GM18511 (cell line): ENCODE data around the gene CEP131.

Experiments used
- ATAC-seq: cut with Tn5 transposase; IDR thresholded peaks from one replicate; pipeline ENCODE4 v1.9.1; 2021; ENCODE audit warnings: mild to moderate bottlenecking, moderate library complexity; ENCODE audit not compliant: unreplicated experiment

The CEP131 gene

DNA sequence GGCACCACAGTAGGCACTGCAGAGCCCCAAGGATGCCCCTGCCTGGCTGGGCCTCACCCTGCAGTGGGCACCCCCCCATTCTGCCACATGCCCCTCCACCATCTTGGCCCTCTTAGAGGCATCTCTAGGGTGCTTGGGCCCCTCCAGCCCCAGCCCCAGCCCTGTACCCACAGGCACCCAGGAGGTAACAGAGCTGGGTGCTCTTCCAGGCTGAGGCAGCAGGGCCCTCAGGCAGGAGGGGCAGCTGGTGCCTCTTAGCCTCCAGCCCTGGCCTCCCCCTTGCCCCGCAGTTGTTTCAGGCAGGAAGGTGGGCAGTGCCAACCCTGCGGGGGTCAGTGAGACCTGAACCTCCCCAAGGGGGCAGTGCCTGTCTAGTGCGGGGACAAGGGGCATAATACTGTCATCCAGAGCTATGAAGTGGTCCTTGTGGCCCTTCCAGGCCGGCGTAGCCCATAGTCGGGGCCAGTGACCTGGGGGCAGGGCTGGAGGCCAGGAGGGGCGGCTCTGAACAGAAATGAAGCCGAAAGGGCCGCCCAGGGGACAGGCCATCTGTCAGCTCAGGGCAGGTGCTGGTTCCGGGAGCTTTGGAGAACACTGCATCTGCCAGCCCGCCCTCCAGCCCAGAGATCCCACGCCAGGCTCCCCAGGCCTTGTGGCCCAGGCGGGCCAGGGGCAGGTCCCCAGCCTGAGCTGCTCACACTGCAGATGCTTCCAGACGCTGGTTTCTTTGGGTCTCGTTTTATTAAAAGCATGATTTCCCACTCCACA lies 51.9 kb downstream of the CEP131 start:
- no peak for ATAC-seq

DNA sequence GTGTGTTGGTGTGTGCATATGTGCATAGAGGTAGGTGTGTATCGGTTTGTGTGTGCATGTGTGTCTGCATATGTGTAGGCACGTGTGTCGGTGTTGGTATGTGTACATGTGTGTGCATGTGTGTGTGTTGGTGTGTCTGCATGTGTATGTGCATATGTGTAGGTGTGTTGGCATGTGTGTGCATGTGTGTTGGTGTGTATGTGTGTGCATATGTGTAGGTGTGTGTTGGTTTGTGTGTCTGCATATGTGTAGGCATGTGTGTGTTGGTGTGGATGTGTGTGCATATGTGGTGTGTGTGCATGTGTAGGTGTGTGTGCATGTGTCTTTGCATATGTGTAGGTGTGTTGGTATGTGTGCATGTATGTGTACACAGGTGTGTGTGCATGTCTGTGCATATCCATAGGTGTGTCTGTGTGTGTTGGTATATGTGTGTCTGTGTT lies 52.9 kb downstream of the CEP131 start:
- no peak for ATAC-seq

DNA sequence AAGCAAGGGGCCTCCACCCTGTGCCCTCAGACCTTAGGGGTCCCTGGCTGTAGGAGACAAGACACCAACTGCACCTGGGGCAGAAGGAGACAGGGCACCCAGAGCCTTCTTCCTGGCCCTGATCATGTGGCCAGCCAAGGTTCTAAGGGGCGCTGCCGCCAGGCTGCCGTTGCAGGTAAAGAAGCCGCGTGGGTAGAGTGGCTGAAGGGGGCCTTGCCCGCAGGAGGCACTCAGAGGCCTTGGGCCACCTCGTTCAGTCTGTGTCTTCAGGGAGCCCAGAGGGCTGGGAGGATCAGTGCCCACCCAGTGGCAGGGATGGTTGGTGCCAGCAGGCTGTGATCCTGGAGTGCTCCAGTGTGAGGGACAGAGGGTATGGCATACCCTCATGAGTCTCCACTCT lies 55.1 kb downstream of the CEP131 start:
- no peak for ATAC-seq

DNA sequence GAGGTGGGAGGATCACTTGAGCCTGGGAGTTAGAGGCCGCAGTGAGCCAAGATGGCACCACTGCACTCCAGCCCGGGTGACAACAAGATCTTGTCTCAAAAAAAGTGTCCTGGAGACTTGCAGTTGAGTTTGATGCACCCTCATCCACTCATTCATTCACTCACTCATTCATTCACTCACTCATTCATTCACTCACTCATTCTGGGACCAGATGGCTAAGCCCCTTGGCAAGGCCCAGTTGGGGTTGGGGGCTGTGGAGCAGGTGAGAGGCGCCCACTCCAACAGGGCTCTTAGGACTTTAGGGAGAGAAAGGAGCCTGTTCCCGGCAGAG lies 55.6 kb downstream of the CEP131 start:
- ATAC-seq, result no peak

DNA sequence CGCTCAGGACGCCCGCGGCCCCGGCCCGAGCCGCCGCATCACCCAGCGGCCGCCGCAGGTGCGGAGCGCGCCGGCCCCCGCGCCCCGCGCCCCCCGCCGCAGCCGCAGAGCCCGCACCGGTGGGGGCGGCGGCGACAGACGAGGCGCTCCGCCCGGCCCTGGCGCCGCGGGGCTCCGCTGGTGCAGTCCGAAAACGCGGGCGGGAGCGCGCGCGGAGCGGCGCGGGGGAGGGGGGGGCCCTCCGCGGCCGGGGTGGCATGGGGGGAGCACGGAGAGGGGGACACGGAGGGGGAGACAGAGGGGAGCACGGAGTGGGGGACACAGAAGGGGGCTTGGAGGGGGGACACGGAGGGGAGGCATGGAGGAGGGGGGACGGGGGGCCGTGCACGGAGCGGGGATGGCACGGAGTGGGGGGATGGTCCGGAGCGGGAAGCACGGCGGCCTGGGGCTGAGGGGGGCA lies 56.7 kb downstream of the CEP131 start, which contains the start of gene AATK:
AATK (minus strand) TSS at position 189 of the 460 bp plus-strand sequence. CDS start 229 bp downstream, outside the sequence.
- no peak for ATAC-seq

DNA sequence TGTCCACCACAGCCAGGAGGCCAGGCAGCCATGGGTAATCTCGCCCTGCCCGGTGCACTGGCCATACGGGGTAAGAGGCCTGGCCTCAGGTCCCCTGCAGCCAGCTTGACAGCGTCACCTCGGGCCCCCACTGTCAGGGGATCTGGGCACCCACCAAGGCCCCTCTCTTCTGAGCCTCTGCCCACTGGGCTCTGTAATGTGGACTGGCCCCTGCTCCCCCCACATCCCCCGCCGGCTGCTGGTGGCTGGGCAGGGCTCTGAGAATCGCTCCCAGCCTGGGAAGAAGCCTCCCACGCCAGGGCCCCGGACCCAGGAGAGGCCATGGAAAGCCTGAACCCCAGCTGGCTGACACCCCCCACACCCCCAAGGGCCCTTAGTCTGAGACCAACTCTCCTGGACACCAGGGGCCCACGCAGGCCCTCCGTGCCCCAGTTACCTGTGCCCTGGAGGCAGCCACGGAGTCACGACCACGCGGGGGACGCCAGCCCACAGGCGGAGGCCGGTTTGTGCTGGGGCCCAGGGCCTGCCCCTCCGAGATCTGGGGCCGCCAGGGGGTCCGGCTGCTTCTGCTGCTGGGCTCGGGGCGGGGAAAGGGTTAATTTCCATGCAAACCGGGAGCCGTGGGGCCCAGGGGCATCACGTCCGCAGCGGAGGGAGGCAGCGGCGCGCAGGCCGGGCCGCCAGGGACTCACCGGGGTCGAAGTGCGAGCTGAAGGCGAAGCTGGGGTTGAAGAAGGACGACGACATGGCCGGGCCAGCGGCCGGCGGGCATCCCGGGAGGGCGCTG lies 57.3 kb downstream of the CEP131 start, which contains the start of gene PVALEF:
PVALEF (plus strand) TSS at position 262 of the 787 bp plus-strand sequence. CDS start 15,720 bp downstream, outside the sequence.
- no peak for ATAC-seq

DNA sequence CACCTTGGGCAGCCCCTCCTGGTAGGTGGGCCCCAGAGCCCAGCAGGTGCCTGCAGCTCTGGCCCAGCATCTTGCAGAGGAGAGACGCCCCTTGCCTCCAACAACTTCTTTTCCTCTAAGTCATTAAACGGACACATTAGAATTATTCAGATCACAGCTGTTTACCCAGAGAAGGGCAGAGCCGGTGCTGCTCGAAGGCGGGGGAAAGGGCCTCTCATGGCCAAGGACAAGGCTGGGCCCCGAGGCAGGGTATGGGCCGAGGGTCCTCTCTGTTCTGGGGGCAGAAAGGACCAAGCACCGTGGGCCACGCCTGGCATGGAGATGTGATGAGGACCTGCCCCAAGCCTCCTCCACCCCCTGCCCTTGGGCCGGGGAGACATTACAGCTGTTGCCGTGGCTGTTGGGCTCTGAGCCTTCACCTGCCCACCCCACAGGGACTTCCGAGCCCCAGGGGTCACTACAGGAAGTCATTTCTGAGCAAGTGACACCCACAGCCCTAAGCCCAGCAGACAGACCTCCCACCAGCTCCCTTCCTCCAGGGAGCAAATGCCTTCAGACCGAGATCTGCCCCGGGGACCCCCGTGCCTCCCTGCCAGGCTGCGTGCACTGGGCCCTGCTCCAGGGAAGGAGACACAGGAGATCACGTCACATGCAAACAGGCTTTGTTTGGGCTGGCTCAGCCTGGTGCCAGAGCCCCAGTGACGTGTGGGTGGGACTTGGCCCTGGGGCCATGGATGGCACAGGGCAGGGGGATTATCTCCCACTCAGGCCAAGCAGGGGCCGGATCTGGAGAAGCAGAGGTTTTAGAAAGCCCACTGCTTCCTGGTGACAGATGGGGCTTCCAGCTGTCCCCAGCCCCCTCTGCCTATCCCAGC lies 58.2 kb downstream of the CEP131 start:
- ATAC-seq, result no peak

DNA sequence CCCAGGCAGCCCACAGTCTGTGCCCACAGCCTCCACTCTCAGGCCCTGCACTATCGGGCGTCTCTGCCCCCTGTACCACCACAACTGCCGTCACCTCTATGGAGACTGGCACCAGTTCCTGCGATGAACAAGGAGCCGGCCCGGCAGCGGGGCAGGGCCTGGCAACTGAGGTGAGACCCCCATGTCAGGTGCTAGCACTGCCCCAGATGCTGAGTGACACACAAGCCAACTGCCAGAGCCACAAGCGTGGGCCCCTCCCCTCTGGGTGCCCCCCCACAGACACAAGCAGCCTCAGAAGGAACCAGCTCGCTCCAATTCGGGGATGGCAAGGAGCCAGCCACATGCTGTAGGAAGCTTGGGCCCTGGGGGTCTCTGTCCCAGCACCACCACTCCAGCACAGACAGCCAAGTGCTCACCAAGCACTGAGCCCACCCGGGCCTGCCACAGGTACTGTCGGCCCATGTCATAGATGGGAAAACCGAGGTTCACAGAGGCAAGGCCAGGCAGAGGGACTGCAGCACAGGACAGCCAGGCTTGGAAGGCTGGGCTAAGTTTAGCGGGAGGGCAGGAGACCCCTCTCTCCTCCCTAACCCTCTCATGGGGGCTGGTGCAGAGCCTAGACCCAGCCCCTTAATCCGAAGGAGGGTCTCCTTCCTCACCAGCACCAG lies 58.9 kb downstream of the CEP131 start:
- no peak for ATAC-seq

DNA sequence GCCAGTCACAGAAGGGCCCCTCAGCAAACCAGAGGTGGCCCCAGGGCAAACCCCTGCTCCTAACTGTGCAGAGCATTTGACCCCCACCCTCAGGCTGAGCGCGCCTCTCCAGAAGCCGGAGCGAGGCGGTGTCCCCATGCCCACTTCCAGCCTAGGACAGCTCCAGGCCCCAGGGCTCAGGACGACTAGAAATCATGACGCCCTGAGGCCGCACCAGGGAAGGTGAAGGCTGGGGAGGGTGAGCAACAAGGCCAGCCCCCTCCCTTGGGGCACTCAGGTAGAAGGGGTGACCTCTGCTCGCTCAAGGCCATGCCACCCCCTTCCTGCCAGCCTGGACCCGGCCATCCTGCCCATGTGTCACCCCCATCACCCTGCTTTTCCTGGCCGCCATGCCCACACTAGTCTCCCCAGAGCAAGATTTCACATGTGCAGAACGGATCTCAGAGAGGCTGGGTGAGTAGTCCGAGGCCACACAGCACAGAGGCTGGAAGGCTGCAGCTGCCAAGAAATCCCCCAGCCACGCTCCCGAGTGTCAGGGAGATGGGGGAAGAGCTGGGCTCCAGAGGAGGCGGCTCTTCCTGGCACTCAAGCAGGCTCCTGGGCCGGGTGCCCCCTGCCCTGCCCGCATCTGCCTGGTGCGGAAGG lies 59.6 kb downstream of the CEP131 start:
- no peak for ATAC-seq

DNA sequence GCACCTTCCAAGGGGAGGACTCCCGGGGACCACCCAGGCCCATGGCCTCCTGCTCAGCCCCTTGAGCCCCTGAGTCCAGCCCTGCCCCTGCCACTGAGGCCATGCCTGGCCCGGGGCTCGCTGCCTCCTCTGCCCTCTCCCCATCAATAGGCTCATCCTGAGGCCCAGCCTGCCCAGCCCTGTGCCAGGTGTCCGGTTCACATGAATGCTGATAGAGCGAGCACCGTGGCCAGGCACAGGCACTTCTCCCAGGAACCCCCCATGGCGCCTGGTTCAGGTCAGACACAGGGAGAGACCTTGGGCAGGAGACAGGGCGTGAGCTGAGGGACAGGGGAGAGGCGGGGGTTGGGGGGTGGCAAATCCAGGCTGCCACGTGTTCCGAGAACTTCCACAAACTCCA lies 60.3 kb downstream of the CEP131 start:
- no peak for ATAC-seq

DNA sequence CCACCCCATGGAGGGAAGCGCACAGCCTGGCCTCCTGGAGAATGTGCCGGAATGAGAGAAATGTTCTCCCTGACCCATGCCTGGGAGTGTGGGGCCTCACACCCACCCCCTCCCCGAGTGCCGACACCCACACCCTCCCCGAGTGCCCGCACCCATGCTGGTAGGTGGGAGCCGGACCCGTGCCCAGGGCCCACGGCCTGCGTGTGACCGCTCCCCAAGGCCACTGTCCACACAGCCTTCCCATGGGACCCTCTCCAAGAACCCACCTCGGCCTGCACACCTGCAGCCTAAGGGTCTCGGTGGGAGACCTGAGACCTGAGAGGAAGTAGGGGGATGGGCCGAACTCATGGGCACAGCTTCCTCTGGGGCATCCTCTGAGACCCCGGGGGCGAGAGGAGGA lies 60.8 kb downstream of the CEP131 start:
- no peak for ATAC-seq

DNA sequence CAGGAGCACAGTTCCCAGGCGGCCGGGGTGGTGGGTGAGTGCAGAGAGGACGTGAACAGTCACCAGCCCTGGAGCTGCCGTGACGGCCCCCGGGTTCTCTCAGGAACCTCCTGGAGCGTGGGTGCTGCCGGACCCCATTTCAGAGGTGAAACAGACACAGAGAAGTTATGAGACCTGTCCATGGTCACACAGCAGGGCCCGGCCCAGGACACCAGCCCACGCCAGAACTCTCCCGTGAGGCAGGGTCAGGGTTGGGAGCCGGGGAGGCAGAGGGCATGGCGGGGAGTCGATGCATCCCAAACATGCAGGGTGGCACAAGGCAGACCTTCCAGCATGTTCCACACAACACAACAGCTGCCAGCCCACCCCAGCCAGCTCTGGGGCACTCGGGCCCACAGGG lies 61.2 kb downstream of the CEP131 start:
- ATAC-seq, result no peak

DNA sequence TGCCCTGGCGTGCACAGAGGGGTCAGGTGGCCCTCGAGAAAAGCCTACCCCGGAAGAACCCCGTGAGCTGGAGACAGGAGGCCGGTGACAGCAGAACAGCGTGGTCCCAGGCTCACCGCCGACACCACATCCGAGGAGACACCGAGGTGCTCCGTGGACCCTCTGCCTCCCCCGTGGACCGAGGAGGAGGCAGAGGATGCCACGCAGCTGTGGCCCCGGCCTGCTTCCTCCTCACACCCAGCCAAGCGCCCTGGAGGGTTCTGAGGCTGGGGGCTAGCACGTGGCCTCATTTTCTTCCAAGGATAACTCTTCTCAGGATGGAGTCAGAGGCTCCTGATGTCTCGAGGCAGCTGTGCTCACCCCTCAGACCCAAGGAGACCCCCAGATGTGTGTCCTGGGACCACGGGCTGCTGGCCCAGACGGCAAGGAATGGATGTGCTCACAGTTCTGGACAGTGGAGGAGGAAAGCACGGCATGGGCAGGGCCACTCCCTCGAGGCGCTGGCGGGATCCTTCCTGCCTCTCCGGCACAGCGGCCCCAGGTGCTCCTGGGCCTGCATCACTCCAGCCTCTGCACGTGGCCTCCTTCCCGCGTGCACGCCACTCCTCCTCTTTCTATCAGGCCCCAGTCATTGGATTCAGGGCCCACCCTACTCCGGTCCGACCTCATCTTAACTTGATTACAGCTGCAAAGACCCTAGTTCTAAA lies 61.9 kb downstream of the CEP131 start:
- ATAC-seq, result no peak

DNA sequence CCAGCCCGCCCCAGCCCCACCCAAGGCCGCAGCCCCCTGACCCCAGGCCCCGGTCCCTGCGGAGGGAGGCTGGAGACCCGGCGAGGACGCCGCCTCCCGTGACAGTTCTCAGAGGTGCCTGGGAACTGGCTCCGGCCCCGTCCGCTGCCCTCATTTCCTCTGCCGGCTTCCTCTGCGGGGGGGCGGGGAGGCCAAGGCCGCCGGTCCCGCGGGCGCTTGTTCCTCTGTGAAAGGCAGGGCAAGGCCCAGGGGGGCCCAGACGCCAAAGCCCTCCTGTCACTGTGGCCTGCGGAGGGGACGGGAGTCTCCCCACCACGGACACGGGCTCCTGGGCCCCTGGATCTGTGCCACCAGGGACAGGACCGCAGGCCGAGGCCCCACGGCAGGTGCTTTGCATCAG lies 62.5 kb downstream of the CEP131 start:
- no peak for ATAC-seq

DNA sequence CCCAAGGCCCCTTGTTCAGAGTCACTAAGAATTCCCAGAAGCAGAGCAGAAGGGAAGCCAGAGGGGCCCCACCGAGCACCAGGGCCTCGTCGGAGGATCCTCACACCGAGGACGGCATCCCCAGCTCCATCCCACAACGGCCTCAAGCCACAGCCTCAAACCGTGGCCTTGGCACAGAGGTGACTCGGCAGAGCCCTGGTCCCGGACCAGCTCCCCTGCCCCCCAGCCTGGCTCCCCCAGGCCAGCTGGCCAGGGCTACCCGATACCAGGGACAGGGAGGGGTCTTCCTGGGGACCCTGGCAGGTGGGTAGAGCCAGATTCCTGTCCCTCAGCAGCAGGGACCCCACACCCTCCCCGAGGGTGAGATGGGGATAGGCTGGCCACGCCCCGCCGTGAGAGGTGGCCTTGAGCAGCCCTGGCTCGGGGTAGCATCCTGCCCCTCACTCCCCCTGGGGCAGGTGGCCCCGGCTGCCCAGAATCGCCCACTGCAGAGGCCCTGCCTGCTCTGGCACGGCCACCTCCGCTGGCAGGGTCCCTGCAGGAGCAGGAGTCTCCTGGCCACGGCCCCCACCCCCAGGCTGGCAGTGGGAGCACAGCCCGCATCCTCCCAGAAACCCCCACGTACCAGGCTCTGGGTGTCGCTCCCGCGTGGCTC lies 63.0 kb downstream of the CEP131 start:
- ATAC-seq, result no peak

DNA sequence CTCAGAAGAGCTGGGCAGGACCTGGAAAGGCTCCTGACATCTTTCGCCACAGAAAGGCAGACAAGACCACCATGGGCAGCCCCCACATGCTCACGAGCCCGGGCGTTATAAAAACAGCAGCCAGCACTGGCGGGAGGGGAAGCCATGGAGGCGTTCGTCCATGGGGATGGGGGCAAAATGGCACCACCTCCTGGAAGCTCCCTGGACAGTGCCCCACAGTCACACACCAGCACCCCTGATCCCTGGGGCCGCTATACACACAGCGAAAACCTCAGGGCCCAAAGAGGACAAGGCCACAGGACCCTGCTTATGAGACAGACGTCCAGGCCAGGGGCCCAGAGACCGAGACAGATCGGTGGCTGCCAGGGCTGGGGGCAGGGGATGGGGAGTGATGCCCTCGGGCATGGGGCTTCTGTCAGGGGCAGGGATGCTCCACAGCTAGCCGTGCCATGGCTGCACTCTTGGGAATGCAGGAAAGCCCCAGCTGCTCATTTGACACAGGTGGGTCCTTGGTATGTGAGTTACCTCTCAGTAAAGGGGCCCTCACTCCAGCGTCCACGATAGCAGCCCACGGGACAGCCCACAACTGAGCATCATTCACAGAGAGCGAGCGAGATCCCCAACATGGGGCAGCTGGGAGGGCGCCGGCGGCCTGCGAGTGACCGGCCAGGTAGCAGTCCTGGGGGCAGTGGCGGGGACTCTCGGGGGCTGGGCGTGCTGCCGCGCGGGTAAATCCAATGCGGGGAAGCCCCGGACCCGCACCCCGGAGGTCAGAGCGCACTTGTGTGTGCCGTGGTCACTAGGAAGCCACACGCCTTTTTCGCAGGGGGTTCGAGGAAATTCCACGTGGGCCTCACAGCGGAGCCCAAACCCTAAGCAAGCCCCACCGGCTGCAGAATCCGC lies 63.8 kb downstream of the CEP131 start:
- no peak for ATAC-seq

DNA sequence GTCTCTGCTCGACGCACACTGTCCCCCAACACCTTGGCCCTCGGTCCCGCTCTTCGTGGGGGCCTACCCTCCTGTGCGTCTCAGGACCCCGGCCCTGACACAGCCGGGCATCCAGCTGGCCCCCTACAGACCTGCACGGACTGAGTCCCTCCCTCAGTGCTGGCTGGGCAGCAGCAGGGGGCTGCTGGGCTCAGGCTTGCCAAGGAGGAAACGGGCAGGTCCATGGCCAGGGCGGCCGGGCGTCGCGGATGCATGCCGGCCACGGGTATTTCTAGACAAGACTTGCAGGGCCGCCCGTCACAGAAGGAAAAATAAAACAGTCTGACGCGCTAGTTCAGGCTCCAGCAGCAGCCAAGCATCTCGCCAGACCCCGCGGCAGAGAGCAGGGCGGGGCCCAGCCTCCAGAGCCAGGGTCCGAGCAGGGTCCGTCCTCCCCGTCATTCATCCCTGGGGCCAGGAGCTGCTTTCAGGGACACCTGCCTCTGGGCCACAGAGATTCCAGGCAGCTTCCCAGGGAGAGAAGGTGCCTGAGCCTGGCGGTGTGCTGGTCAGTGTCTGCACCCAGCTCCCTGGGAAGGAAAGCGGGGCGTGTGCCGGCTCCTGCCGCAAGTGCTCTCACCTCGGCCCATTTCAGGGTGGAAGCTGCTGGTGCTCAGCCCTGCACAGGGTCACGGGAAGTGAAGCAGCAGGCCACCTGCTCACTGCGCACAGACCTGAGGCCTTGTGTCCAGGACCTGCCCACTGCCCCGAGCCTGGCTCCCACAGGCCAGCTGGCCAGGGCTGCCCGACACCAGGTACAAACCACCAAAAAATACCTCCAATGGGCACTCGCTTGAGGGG lies 64.7 kb downstream of the CEP131 start:
- ATAC-seq, result no peak
